GM12878 (cell line): ENCODE measurements around the gene OR6X1.

Experiments used
- BRCA1 ChIP-seq: IDR thresholded peaks from 2 replicates; pipeline ENCODE4 v1.6.1; 2011; ENCODE audit warnings: low read depth, low read length, improper control_type of control experiment
- CBX5 ChIP-seq: sonication (generic); IDR thresholded peaks from 2 replicates; pipeline ENCODE4 v1.6.1; 2016; ENCODE audit warnings: low read depth, moderate library complexity, mild to moderate bottlenecking, inconsistent platforms
- CTCF ChIP-seq, 3 experiments: IDR thresholded peaks in 2 of 3; conservative IDR thresholded peaks in 1 of 3; 2 replicates each; pipeline ENCODE4 v1.5.1; 2011; ENCODE audit warnings: low read depth in 3 of 3, low read length in 3 of 3, mild to moderate bottlenecking in 3 of 3, control low read depth in 2 of 3, moderate library complexity in 2 of 3, inconsistent platforms in 1 of 3, mixed read lengths in 1 of 3; ENCODE audit not compliant: control insufficient read depth in 2 of 3, insufficient read depth in 1 of 3; ENCODE audit errors: extremely low read depth in 1 of 3
- LARP7 ChIP-seq: fragments of 450-650 bp; IDR thresholded peaks from 2 replicates; pipeline ENCODE4 v1.6.1; 2017; ENCODE audit warnings: mild to moderate bottlenecking
- RCOR1 ChIP-seq: conservative IDR thresholded peaks from 2 replicates; pipeline ENCODE4 v1.6.1; 2012; ENCODE audit warnings: low read depth, low read length, improper control_type of control experiment
- USF2 ChIP-seq: IDR thresholded peaks from 2 replicates; pipeline ENCODE4 v1.6.1; 2011; ENCODE audit warnings: low read depth, low read length, improper control_type of control experiment, borderline replicate concordance

DNA sequence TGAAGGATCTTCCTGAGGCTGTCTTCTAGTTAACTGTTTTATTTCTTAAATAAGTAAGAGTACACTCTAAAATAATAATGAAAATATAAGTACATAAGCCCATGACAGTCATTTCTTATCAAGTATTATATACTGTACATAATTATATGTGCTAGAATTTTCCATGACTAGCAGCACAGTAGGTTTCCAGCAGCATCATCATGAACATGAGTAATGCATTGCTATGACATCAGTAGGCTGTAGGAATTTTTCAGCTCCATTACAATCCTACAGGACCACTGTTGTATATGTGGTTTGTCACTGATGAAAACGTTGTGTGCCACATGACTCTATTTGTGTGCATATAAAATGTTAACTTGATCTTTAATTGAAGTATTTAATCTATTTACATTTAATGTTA lies 34.9 kb downstream of the OR6X1 start:
- TF ChIP-seq CTCF (IDR thresholded peaks at IDR 0.05 in 2 of 3, conservative IDR thresholded peaks at IDR 0.05 in 1 of 3; ENCODE audit: control insufficient read depth in 2 of 3, extremely low read depth in 1 of 3, insufficient read depth in 1 of 3, low read depth in 3 of 3, low read length in 3 of 3) (no peak), BRCA1 (no peak), LARP7 (no peak), RCOR1 (no peak), USF2 (no peak), CBX5 (no peak)
